BJ (cell line): ENCODE measurements around the gene DBT. TPM values are rescaled to one million over a fixed set of nuclear protein-coding genes. Genes with fewer than 3 reads are reported as not detected.

Source experiments
- CTCF ChIA-PET: fragments of 350-600 bp; formaldehyde crosslinking; extraction: SDS; loops from one replicate; lab custom pipeline; 2021; ENCODE audit warnings: antibody characterized with exemption, inconsistent platforms; lab: Yijun Ruan, JAX
- POLR2A ChIA-PET: fragments of 300-600 bp; sonication (Branson Sonifier 250); formaldehyde crosslinking; extraction: SDS; loops from one replicate; lab custom pipeline; 2021; ENCODE audit warnings: antibody characterized with exemption; lab: Charles Lee
- DNase-seq: peaks from one replicate; pipeline ENCODE4 v3.0.0-alpha.2; 2011; ENCODE audit warnings: low read depth
- H3K27me3 ChIP-seq: 2 replicates; pipeline ENCODE4 v1.6.0; 2011; ENCODE audit warnings: low read length; ENCODE audit not compliant: control insufficient read depth, insufficient read depth
- H3K36me3 ChIP-seq: 2 replicates; pipeline ENCODE4 v1.5.1; 2011; ENCODE audit warnings: low read length; ENCODE audit not compliant: control insufficient read depth, insufficient read depth
- H3K4me3 ChIP-seq: 2 replicates; pipeline ENCODE4 v1.5.1; 2011; ENCODE audit warnings: low read depth, mild to moderate bottlenecking, control low read depth, low read length
- polyA plus RNA-seq: library from polyadenylated mRNA; depleted of rRNA; stranded (reverse); fragments of >200 nt; gene quantifications from 2 replicates; pipeline ENCODE4 v1.2.3, GENCODE V29; 2011
- TF ChIP-seq, protein P1 (sequence below): IDR thresholded peaks from 2 replicates; pipeline ENCODE4 v1.5.1; 2011; ENCODE audit warnings: low read depth, mild to moderate bottlenecking, control low read depth, inconsistent platforms, low read length, moderate library complexity; ENCODE audit not compliant: insufficient read depth

Gene DBT
- polyA plus RNA-seq, 1 experiment, result 3.5 TPM

DNA sequence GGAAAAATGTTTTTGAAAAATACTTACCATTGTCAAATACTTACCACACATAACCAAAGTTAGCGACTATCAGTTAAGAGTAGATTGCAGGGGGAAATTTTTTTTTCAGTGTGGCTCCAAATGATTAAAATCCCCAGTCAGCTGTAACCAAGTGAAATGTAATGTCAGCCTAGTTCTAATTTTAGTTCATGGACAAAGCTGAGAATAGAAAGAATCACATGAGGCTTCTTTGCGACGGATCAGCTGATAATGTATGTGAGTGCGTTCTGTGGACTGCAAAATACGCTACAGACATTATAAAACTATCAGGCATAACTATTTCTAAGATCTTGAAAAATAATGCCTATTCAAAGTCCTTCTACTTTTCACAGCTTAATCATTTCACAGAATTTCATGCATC lies 71.5 kb downstream of the DBT start, which contains the start of gene LRRC39:
TSS of gene LRRC39 (minus strand) at position 166 of the 400 bp plus-strand sequence. CDS start 9,740 bp downstream, outside the sequence.
- DNase-seq, result no peak
- H3K4me3 ChIP-seq, result no peak within 1 kb of the TSS
- H3K27me3 ChIP-seq, result no peaks in the 10 kb centered on the region
- ChIA-PET CTCF (no interaction called here), POLR2A (no interaction called here)
- TF ChIP-seq, protein P1, sequence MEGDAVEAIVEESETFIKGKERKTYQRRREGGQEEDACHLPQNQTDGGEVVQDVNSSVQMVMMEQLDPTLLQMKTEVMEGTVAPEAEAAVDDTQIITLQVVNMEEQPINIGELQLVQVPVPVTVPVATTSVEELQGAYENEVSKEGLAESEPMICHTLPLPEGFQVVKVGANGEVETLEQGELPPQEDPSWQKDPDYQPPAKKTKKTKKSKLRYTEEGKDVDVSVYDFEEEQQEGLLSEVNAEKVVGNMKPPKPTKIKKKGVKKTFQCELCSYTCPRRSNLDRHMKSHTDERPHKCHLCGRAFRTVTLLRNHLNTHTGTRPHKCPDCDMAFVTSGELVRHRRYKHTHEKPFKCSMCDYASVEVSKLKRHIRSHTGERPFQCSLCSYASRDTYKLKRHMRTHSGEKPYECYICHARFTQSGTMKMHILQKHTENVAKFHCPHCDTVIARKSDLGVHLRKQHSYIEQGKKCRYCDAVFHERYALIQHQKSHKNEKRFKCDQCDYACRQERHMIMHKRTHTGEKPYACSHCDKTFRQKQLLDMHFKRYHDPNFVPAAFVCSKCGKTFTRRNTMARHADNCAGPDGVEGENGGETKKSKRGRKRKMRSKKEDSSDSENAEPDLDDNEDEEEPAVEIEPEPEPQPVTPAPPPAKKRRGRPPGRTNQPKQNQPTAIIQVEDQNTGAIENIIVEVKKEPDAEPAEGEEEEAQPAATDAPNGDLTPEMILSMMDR, result no peak
- H3K36me3 ChIP-seq, result no peaks in the 10 kb centered on the region

DNA sequence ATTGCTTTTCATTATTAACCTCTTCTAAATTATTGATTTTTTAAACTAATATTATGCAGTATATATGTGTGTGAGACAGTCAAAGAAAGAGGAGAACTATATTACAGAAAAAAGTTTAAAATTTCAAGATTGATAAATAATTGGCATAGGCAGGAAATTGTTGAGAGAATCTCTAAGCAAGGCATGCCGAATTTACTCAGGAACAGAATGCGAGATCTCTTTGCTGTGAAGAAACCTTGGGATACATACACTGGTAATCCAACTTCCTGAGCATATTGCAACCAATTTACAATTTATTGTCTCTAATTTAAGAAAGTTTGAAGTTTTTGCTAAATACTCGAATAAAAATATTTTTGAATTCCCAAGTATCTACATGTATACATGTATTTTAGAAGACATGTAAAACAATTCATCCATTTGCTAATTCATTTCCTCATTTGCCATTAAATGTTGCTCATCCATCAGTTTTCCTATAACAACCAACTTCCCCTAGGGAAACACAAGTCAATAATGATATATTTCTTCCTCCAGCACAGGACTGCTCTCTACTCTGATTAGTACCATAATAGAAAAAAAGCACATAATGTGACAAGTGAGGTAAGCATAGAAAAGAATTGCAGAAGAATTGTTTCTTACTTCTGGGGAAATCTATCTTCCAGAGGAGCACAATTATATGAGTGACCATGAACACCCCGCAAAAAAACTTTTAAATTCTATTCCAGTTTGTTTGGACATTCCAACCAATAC lies 72.2 kb downstream of the DBT start:
- CTCF ChIA-PET, result no interaction called here
- H3K27me3 ChIP-seq, result no peaks in the 10 kb centered on the region
- DNase-seq, result no peak
- POLR2A ChIA-PET, result no interaction called here
- TF ChIP-seq, protein P1, result no peak
- no peaks in the 10 kb centered on the region for H3K36me3 ChIP-seq
- H3K4me3 ChIP-seq, result no peak overlapping the region

DNA sequence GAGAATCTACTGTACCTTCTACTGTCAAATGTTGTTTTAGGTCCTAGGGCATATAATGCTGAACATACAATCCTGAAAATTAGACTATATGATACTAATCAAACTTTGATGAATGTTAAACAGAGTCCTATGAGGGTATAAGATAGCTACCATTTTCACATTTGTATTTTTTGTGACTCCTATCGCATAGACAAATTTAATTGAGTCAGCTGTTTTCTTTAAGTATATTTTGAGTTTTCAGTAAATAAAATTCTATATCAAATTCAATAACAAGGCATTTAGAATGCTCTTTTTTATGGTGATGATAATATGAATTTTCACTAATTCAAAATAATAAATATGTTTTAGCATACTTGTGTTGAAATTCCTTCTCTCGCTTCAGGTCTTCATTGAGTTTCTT lies 81.6 kb downstream of the DBT start:
- TF ChIP-seq, protein P1, result no peak
- ChIA-PET CTCF (no interaction called here), POLR2A (no interaction called here)
- DNase-seq, result no peak
- Histone ChIP-seq H3K36me3 (no peaks in the 10 kb centered on the region), H3K27me3 (no peaks in the 10 kb centered on the region), H3K4me3 (no peak overlapping the region)

DNA sequence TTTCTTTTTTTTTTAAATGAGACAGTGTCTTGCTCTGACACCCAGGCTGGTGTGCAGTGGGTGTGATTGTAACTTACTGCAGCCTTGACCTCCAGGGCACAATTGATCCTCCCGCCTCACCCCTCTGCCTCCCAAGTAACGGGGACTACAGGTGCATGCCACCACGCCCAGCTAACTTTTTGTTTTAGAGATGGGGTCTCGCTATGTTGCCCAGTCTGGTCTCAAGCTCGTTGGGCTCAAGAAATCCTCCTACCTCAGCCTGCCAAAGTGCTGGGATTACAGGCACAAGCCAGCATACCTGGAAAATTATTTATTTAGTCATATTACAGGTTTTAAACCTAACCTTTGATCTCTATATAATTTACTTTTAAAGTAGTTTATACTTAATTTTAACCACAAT lies 84.9 kb downstream of the DBT start:
- CTCF ChIA-PET, result interaction anchor here (1.9 kb wide), 1 partner anchor 16 kb away, joined by 5 read pairs; no protein-coding TSS in a partner anchor
- H3K36me3 ChIP-seq, result no peaks in the 10 kb centered on the region
- TF ChIP-seq, protein P1, result no peak
- DNase-seq, result no peak
- no peaks in the 10 kb centered on the region for H3K27me3 ChIP-seq
- no peak overlapping the region for H3K4me3 ChIP-seq
- POLR2A ChIA-PET, result no interaction called here

DNA sequence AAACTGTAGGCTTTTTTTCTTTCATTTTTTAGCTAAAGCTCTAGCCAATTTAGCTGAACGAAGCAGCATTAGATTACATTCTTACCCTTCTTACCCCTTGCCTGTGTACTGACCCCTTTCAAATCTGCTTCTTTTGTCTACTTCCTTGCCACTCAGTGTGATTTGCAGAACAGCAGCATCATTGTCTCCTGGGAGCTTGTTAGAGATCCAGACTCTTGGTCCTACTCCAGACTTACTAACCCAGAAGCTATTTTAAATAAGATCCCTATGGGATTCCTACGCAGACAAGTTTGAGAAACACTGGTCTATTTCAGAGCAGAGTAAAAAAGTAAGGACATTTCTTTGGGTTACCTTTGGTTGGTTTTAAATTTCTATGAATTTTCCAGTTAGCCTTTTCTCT lies 85.4 kb downstream of the DBT start:
- H3K36me3 ChIP-seq, result no peaks in the 10 kb centered on the region
- no peak overlapping the region for H3K4me3 ChIP-seq
- CTCF ChIA-PET, result interaction anchor here (1.9 kb wide), 1 partner anchor 16 kb away, joined by 5 read pairs; no protein-coding TSS in a partner anchor
- POLR2A ChIA-PET, result no interaction called here
- TF ChIP-seq, protein P1, result no peak
- no peak for DNase-seq
- no peaks in the 10 kb centered on the region for H3K27me3 ChIP-seq
